GM21360 (cell line): ENCODE results near the gene KNDC1.
"Not testable (repeated sequence)": the region's sequence is repeated elsewhere in the genome, so short reads cannot be mapped to it uniquely, and the experiment has no call there.

Experiments
- ATAC-seq: cut with Tn5 transposase; IDR thresholded peaks from one replicate; pipeline ENCODE4 v1.9.1; 2021; ENCODE audit warnings: mild to moderate bottlenecking, moderate library complexity; ENCODE audit not compliant: unreplicated experiment

Gene KNDC1

GRCh38 chr10:133253361-133253955 lies 93.4 kb downstream of the KNDC1 start:
- ATAC-seq = no peak

GRCh38 chr10:133254421-133255120 lies 94.6 kb downstream of the KNDC1 start:
- no peak for ATAC-seq

- ATAC-seq = no peak
Measured at GRCh38 chr10:133255323-133255722, 95.3 kb downstream of the KNDC1 start.

GRCh38 chr10:133257489-133258065 lies 97.6 kb downstream of the KNDC1 start:
- no peak for ATAC-seq

- ATAC-seq = no peak
Measured at GRCh38 chr10:133258066-133258817, 98.2 kb downstream of the KNDC1 start.

- ATAC-seq = no peak
Measured at GRCh38 chr10:133258818-133259601, 99.0 kb downstream of the KNDC1 start.

DNA sequence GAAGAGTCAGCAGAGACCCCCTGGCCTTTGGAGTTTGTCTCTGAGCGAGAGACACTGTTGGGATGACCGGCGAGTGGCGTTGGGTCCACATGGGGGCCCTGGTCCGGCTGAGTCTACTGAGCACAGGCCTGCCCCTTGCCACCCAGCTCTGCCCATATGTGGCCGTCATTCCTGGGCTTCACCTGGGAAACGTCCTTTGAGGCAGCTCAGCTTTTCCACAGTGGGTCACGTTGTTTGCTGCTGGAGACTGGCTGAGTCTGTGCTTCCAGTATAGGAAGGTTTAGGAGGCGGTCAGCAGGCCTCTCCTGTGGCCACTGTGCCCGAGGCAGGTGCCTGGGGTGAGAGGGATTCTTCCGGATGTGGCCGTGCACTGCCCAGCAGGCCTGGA lies 99.6 kb downstream of the KNDC1 start:
- ATAC-seq = no peak

DNA sequence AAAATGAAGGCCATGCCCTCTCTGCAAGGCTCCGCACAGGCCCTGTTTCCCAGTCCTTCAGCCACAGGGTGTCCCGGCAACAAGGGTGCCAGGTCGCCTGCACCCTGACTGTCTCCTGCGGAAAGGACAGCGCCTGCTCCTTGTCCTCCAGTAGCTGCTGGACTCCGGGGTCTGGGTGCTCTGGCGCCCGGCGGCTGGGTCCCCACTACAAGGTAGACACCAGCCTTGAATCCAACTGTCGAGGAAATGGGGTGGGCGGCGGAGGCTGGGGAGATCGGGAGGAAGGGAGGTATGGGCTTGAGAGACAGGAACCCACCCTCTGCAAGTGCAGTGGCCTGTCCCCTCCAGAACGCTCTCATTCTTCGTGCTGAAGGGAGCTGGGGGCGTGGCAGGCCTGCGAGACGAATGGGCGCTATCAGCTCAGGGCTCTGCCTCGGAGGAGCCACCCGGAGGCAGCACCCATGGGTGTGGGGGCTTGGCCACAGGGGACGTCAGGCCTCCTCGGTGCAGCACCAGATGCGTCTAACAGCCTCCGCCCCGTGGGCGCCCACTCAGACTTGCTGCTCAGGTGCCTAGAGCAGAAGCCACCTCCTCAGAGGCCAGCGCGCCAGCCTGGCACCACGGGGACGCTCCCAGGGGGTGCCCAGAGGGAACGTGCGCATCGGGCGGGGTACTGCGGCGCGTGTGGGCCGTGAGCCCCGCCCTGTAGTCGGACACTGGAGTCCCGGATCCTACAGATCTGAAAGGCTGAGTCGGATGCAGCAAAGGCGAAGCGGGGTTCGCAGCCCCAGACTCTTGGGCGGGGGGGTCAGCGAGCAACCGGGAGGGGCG lies 101.1 kb downstream of the KNDC1 start:
- peak; percentile 49 for ATAC-seq

GRCh38 chr10:133261726-133262325 lies 101.8 kb downstream of the KNDC1 start:
- ATAC-seq = peak; percentile 38

DNA sequence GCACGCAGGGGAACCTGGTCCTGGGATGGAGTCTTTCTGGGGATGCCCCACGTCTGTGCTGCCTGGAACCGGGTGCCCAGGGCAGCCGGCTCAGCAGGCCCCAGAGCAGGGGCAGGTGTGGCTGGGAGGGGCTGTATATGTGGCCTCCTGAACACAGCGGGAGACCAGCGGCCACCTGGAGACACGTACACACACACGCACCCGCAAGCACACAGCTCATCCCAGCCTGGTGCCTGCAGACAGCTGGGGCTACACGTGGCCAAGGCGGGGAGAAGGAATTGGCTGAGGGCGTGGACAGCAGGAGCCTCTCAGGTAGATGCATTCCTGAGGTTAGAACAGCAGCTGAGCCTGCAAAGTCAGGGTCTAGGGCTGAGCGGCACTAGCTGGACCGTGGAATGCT lies 102.7 kb downstream of the KNDC1 start:
- ATAC-seq = no peak

GRCh38 chr10:133263674-133264073 lies 103.7 kb downstream of the KNDC1 start:
- ATAC-seq = no peak

GRCh38 chr10:133264461-133264860 lies 104.4 kb downstream of the KNDC1 start:
- ATAC-seq = no peak

- not testable (repeated sequence) for ATAC-seq
Measured at GRCh38 chr10:133265052-133265451, 105.0 kb downstream of the KNDC1 start.

DNA sequence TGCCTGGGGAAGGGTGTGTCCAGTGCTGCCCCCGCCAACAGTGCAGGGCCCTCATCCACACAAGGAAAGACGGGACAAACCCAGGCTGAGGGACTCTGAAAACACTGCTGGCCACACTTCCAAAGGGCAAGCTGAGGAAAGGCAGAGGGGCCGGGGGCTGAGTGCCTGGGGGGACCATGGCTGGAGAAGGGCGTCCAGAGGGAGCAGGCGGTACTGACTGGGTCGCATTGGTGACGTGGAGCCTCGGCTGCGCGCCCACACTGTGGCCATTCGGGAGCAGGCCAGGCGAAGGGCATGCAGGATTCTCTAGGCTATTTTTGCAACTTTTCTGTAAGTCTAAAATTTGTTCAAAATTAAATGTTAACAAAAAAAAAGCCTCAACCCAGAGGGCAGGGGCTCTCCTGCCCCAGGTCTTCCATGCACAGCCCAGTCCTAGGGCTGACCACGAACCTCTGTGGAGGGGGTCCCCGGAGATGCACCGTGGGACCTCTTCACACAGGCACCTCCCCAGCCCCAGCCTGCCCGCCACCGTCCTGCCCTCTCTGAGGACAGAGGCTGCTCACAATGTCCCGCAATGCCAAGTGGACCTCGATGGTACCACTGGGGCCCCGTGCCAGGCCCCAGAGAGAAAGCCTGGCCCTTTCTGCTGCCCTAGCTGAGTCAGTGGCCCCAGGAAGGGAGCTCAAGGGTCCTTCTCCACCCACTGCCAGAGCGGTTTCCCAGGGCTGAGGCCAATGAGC lies 106.2 kb downstream of the KNDC1 start:
- ATAC-seq = no peak

DNA sequence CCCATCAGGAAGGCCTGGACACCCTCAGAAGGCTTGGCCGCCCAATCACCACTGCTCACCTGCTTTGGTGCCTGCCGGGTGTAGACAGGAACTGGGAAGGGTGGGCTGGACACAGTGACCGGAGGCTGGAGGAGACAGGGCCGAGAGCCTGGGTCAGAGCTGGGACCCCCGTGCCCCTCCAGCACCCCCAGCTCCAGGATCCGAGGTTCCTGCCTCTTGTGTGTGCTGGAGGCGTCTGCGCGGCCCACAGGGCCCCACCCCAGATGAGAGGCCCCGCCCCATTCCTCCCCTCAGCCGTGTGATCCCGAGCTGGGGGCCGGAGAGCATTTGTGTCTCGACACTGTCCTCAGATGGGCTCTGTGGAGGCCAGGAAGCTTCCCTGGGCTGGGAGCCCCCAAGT lies 107.3 kb downstream of the KNDC1 start:
- ATAC-seq = no peak

- no peak for ATAC-seq
Measured at GRCh38 chr10:133267829-133268228, 107.8 kb downstream of the KNDC1 start.

- no peak for ATAC-seq
Measured at GRCh38 chr10:133268532-133268931, 108.5 kb downstream of the KNDC1 start.

- ATAC-seq = no peak
Measured at GRCh38 chr10:133269367-133269766, 109.3 kb downstream of the KNDC1 start.

DNA sequence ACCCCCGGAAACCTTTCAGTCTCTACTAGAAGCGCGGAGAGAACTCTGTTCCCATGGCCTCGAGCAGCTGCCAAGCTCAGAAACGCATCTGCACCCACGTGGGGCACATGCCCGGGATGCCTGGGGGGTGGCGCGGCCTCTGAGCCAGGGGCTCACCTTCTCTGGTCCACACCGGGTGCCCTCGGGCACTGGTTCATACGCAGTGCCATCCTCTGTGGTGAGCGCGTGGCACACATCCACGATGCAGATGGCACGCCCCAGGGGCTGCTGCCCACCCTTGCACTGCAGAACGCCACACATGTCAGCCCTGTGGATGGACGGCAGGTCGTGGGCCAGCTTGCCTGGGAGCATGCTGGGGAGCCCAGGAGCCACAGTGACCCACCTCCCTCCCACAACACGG lies 110.2 kb downstream of the KNDC1 start:
- no peak for ATAC-seq
